ENCODE data around the gene DKK3.

The DKK3 gene

DNA sequence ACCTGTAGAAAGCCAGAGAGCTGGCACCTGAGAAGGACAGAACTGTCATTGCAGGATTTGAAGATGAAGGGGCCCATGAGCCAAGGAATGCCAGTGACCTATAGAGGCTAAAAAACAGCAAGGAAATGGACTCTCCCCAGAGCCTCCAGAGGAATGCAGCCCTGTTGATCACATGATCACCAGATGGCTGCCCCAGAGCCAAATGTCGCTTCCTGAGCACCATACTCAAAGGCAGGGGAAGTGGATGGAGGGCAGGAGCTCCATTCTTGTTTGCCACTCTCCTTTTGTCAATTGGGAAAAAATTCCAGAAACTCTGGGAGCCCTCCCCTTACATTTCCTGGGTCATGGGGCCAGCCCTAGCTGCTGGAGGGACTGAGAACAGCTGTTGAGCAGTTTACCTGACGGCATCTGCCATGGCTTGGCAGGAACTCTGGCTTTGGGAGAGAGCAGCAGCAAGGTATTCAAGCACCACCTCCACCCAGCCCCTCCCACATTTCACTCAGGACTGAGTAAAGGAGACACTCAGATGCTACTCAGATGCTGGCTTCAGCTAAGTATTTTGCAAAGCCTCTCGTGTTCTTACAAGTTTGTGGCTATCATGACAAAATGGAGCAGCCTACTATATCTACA is 46.9 kb downstream of the DKK3 start:
- DNase-seq (ENCODE audit: low read depth, low spot score): no peak
- no peak for TF ChIP-seq FOXP2 (optimal IDR thresholded peaks at IDR 0.05; ENCODE audit: control extremely low read depth, extremely low read length, insufficient read depth)
- no peak for TF ChIP-seq POLR2AphosphoS5 (IDR thresholded peaks at IDR 0.05; ENCODE audit: borderline replicate concordance, low read depth, low read length)
- TF ChIP-seq EZH2 (IDR thresholded peaks at IDR 0.05): no peak
- Histone ChIP-seq H3K27ac (no peak overlapping the region), H3K9ac (ENCODE audit: insufficient read length) (no peak overlapping the region), H3K4me3 (no peak overlapping the region), H3K9me3 (ENCODE audit: low read depth, low read length) (no peaks in the 10 kb centered on the region), H3K36me3 (ENCODE audit: insufficient read depth, low read length) (peaks cover 6% of the 10 kb centered on the region)

DNA sequence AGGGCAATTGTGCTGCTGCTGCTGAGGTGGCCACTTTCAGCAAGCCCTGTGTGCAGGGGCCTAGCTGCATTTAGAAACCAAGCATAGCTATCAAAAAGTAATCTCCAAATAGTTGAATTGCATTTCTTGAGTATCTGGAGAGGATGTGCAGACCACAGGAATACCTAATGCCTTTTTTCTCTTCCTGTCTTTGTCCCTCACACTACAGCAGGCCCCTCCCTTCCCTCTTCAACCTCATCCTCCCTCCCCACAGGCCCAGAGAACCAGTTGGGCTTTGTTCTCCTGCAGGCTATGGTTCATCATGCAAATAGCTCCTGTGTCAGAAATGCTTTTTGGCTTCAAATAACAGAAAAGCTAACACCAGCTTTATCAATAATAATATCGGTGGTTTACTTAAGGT is 47.7 kb downstream of the DKK3 start:
- no peak for DNase-seq (ENCODE audit: low read depth, low spot score)
- TF ChIP-seq EZH2 (IDR thresholded peaks at IDR 0.05) (no peak), FOXP2 (optimal IDR thresholded peaks at IDR 0.05; ENCODE audit: control extremely low read depth, extremely low read length, insufficient read depth) (no peak), POLR2AphosphoS5 (IDR thresholded peaks at IDR 0.05; ENCODE audit: borderline replicate concordance, low read depth, low read length) (no peak)
- H3K9ac ChIP-seq (ENCODE audit: insufficient read length): no peak overlapping the region
- no peaks in the 10 kb centered on the region for H3K9me3 ChIP-seq (ENCODE audit: low read depth, low read length)
- H3K36me3 ChIP-seq (ENCODE audit: insufficient read depth, low read length): peaks cover 15% of the 10 kb centered on the region
- H3K4me3 ChIP-seq: no peak overlapping the region
- no peak overlapping the region for H3K27ac ChIP-seq

GRCh38 chr11:11959601-11960000 is 48.8 kb downstream of the DKK3 start:
- Histone ChIP-seq H3K4me3 (no peak overlapping the region), H3K9ac (ENCODE audit: insufficient read length) (no peak overlapping the region), H3K27ac (no peak overlapping the region), H3K36me3 (ENCODE audit: insufficient read depth, low read length) (peaks cover 25% of the 10 kb centered on the region), H3K9me3 (ENCODE audit: low read depth, low read length) (no peaks in the 10 kb centered on the region)
- TF ChIP-seq EZH2 (IDR thresholded peaks at IDR 0.05) (no peak), POLR2AphosphoS5 (IDR thresholded peaks at IDR 0.05; ENCODE audit: borderline replicate concordance, low read depth, low read length) (no peak), FOXP2 (optimal IDR thresholded peaks at IDR 0.05; ENCODE audit: control extremely low read depth, extremely low read length, insufficient read depth) (no peak)
- DNase-seq (ENCODE audit: low read depth, low spot score): no peak

DNA sequence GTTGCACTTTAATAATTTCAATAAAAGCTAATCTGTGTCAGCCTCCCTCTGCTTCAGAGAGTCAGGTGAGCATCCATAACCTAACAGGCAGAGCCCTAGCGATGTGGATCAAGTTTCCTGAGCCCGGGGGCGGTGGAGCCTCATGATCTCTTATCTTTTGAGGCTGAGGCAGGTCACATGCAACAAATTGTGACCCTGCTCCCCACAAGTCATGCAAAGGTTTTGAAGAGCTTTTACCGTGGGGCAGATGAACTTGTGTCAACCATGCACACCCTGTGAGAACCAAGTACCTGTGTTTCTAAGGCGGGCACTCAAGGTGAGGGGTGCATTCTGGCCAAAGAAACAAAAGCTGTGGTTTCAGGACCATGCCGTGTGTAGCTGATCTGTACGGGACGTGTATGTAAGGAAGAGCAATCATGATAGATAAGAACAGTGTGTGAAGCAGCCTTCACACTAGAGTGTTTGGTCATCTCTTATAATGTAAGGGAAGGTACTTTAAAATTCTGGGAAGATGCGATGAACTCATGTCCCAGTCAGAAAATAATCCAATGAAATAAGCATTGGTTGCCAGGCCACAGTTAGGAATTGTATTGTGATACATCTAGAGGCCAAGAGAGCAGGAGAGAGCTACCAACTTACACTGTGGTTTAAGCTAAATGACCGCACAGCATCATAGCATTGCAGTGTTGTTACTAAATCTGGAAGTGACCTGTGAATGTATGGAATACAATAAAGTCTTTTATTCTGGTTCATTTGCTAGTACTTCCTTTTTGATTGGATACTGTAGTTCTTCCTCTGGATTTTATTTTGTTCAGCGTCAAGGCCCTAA is 49.8 kb downstream of the DKK3 start:
- peaks cover 31% of the 10 kb centered on the region for H3K36me3 ChIP-seq (ENCODE audit: insufficient read depth, low read length)
- no peak overlapping the region for H3K4me3 ChIP-seq
- H3K9me3 ChIP-seq (ENCODE audit: low read depth, low read length): no peaks in the 10 kb centered on the region
- no peak for DNase-seq (ENCODE audit: low read depth, low spot score)
- H3K27ac ChIP-seq: no peak overlapping the region
- TF ChIP-seq EZH2 (IDR thresholded peaks at IDR 0.05) (no peak), FOXP2 (optimal IDR thresholded peaks at IDR 0.05; ENCODE audit: control extremely low read depth, extremely low read length, insufficient read depth) (no peak), POLR2AphosphoS5 (IDR thresholded peaks at IDR 0.05; ENCODE audit: borderline replicate concordance, low read depth, low read length) (no peak)
- no peak overlapping the region for H3K9ac ChIP-seq (ENCODE audit: insufficient read length)

GRCh38 chr11:11956006-11956405 is 52.4 kb downstream of the DKK3 start:
- TF ChIP-seq POLR2AphosphoS5 (IDR thresholded peaks at IDR 0.05; ENCODE audit: borderline replicate concordance, low read depth, low read length) (no peak), FOXP2 (optimal IDR thresholded peaks at IDR 0.05; ENCODE audit: control extremely low read depth, extremely low read length, insufficient read depth) (no peak), EZH2 (IDR thresholded peaks at IDR 0.05) (no peak)
- Histone ChIP-seq H3K27ac (no peak overlapping the region), H3K36me3 (ENCODE audit: insufficient read depth, low read length) (peaks cover 42% of the 10 kb centered on the region), H3K9me3 (ENCODE audit: low read depth, low read length) (no peaks in the 10 kb centered on the region), H3K9ac (ENCODE audit: insufficient read length) (no peak overlapping the region), H3K4me3 (no peak overlapping the region)
- DNase-seq (ENCODE audit: low read depth, low spot score): no peak

- no peak for DNase-seq (ENCODE audit: low read depth, low spot score)
- Histone ChIP-seq H3K27ac (no peak overlapping the region), H3K4me3 (no peak overlapping the region)
These were observed 56.4 kb downstream of the DKK3 start for GRCh38 chr11:11952036-11952435.

GRCh38 chr11:11949482-11949881 is 58.9 kb downstream of the DKK3 start:
- Histone ChIP-seq H3K36me3 (ENCODE audit: insufficient read depth, low read length) (peaks cover 35% of the 10 kb centered on the region), H3K9ac (ENCODE audit: insufficient read length) (no peak overlapping the region), H3K4me3 (no peak overlapping the region), H3K9me3 (ENCODE audit: low read depth, low read length) (no peaks in the 10 kb centered on the region), H3K27ac (no peak overlapping the region)
- DNase-seq (ENCODE audit: low read depth, low spot score): no peak
- TF ChIP-seq POLR2AphosphoS5 (IDR thresholded peaks at IDR 0.05; ENCODE audit: borderline replicate concordance, low read depth, low read length) (no peak), EZH2 (IDR thresholded peaks at IDR 0.05) (no peak), FOXP2 (optimal IDR thresholded peaks at IDR 0.05; ENCODE audit: control extremely low read depth, extremely low read length, insufficient read depth) (no peak)

More at GRCh38 chr11:11952036-11952435, 56.4 kb downstream of the DKK3 start:
- H3K9me3 ChIP-seq (ENCODE audit: low read depth, low read length): no peaks in the 10 kb centered on the region
- H3K9ac ChIP-seq (ENCODE audit: insufficient read length): no peak overlapping the region
- H3K36me3 ChIP-seq (ENCODE audit: insufficient read depth, low read length): peaks cover 57% of the 10 kb centered on the region
- TF ChIP-seq EZH2 (IDR thresholded peaks at IDR 0.05): no peak
- TF ChIP-seq POLR2AphosphoS5 (IDR thresholded peaks at IDR 0.05; ENCODE audit: borderline replicate concordance, low read depth, low read length): no peak
- TF ChIP-seq FOXP2 (optimal IDR thresholded peaks at IDR 0.05; ENCODE audit: control extremely low read depth, extremely low read length, insufficient read depth): no peak

DNA sequence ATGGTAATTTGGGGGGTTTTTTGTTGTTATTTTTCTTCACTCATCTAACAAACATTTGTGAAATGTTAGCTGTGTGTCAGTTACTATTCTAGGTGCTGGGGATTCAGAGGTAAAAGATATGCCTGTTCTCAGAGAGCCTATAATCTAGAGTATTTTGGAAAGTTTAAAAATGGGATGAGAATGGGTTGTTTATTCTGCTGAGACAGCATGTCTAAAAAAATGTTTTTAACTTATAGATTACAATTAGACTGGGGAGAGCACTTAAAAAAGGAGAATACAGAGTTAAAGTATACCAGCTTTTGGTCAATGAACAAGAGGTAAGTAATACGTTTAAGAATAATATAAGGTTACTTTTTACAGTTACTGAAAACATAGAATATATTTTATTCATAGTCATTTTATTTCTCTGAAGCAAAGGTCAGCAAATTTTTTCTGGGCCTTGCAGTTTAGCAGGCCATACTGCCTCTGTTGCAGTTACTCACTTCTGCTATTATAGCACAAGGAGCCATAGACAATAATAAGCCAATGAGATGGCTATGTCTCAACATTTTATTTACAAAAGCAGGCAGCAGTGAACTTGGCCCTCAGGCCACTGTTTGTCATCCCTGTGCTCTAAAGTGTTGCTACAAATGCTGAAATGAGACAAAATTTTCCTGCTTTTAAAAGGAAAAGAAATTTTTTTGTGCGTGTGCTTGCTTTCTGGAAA is 60.0 kb downstream of the DKK3 start:
- no peak overlapping the region for H3K27ac ChIP-seq
- TF ChIP-seq POLR2AphosphoS5 (IDR thresholded peaks at IDR 0.05; ENCODE audit: borderline replicate concordance, low read depth, low read length) (no peak), EZH2 (IDR thresholded peaks at IDR 0.05) (no peak), FOXP2 (optimal IDR thresholded peaks at IDR 0.05; ENCODE audit: control extremely low read depth, extremely low read length, insufficient read depth) (no peak)
- no peak for DNase-seq (ENCODE audit: low read depth, low spot score)
- peaks cover 28% of the 10 kb centered on the region for H3K36me3 ChIP-seq (ENCODE audit: insufficient read depth, low read length)
- no peaks in the 10 kb centered on the region for H3K9me3 ChIP-seq (ENCODE audit: low read depth, low read length)
- H3K9ac ChIP-seq (ENCODE audit: insufficient read length): no peak overlapping the region
- H3K4me3 ChIP-seq: no peak overlapping the region

Data from SK-N-MC (cell line).